Measurements from ENCODE around the gene GTF2A1.

GRCh38 chr14:81177225-81177624, 43.5 kb downstream of the GTF2A1 start:
- TF ChIP-seq CTCF (IDR thresholded peaks at IDR 0.05) (no peak), POLR2A (IDR thresholded peaks at IDR 0.05) (no peak)
